Right lobe of liver (tissue), 6 donors: ENCODE measurements around the gene PTPRT. TPM values are rescaled to one million over a fixed set of nuclear protein-coding genes. Genes with fewer than 3 reads are reported as not detected.
A peak's percentile ranks its signal among the peaks of the same experiment; 100 is the strongest.

Experiments
- ATAC-seq, 4 donors: fragments of 200-7000 bp; cut with Tn5 transposase; one replicate each; pipeline ENCODE4 v1.9.1; 2020; ENCODE audit warnings: mild to moderate bottlenecking in 4 of 4, moderate library complexity in 4 of 4
- DNase-seq, 3 donors: peaks; one replicate each; pipeline ENCODE4 v3.0.0-alpha.2; 2020
- H3K27ac ChIP-seq, 3 donors: fragments of 200-600 bp; one replicate each; pipeline ENCODE4 v1.8.0; 2022
- H3K27me3 ChIP-seq, 2 donors: fragments of 200-600 bp; one replicate each; pipeline ENCODE4 v1.8.0; 2022
- H3K36me3 ChIP-seq, 4 donors: fragments of 200-600 bp; sonication (generic) in 1 of 4; one replicate each; pipeline versions ENCODE4 v1.5.1 to v1.8.0; 2017 to 2022; ENCODE audit warnings: control low read depth in 1 of 4
- H3K4me1 ChIP-seq, 4 donors: fragments of 200-600 bp; sonication (generic) in 1 of 4; one replicate each; pipeline versions ENCODE4 v1.5.1 to v1.8.0; 2017 to 2022; ENCODE audit warnings: control low read depth in 1 of 4
- H3K4me3 ChIP-seq, 3 donors: fragments of 200-600 bp; one replicate each; pipeline ENCODE4 v1.8.0; 2022
- H3K9me3 ChIP-seq, 4 donors: fragments of 200-600 bp; sonication (generic) in 1 of 4; one replicate each; pipeline versions ENCODE4 v1.5.1 to v1.8.0; 2017 to 2022; ENCODE audit warnings: control low read depth in 1 of 4
- CTCF ChIP-seq, 4 donors: fragments of 200-600 bp in 3 of 4; fragments of 450-650 bp in 1 of 4; IDR thresholded peaks; one replicate each; pipeline versions ENCODE4 v1.5.1 to v1.8.0; 2016 to 2022; ENCODE audit warnings: antibody characterized with exemption in 4 of 4, mild to moderate bottlenecking in 2 of 4
- POLR2A ChIP-seq: fragments of 450-650 bp; IDR thresholded peaks from one replicate; pipeline ENCODE4 v1.6.1; 2017; ENCODE audit warnings: antibody characterized with exemption, mild to moderate bottlenecking
- WGBS: methylation state at CpG from one replicate; pipeline ENCODE4 v1.1.6; 2018; ENCODE audit warnings: low coverage, low lambda C conversion rate; ENCODE audit not compliant: insufficient coverage; ENCODE audit errors: missing lambda C conversion rate; 5-methylcytosine and 5-hydroxymethylcytosine counted together
- intact Hi-C, 2 donors: fragments of 100-400 bp; cut with DNase I; formaldehyde crosslinking; loops; one replicate each; pipeline versions ENCODE4 v1.11.2 to v1.14.1; 2022
- total RNA-seq, 6 experiments: library from RNA; depleted of rRNA in 2 of 6; stranded (reverse); fragments of >200 nt in 2 of 6; fragmentation: NEBNext Ultra II Directional in 3 of 6; extraction: Animal tissue kit (Norgen Biotek cat#: 25700) in 3 of 6; gene quantifications; one replicate each; pipeline versions ENCODE4 v1.1.0 to v1.2.4, GENCODE V29; 2016 to 2023
- donor health status: DM: no; HTN: yes; CAD: no.
- donor health status: DM: no; HTN: no; CAD: no.
- donor health status: DM: no; HTN: no; CAD: no.
- donor health status: DM: no; HTN: yes; CAD: no.
- donor health status: DM: no; HTN: yes; CAD: no.

Gene PTPRT
- total RNA-seq, 6 experiments from 2014 or later: 0.18 to 1.0 (median 0.51) TPM

- Histone ChIP-seq H3K9me3 (no peaks in the 10 kb centered on the region), H3K27me3 (no peaks in the 10 kb centered on the region), H3K36me3 (no peaks in the 10 kb centered on the region), H3K4me3 (no peak overlapping the region), H3K4me1 (no peaks in the 10 kb centered on the region), H3K27ac (no peak overlapping the region)
- intact Hi-C loops: no loop called here
- ATAC-seq: no peak
- WGBS: 51% methylated on average over 3 of the region's 3 CpGs
- TF ChIP-seq POLR2A: no peak
- TF ChIP-seq CTCF (IDR thresholded peaks at IDR 0.05): no peak
- DNase-seq: no peak
These were observed 788.1 kb downstream of the PTPRT start for GRCh38 chr20:42401613-42402012.

GRCh38 chr20:42399802-42400201 lies 789.9 kb downstream of the PTPRT start:
- intact Hi-C loops: no loop called here
- H3K36me3 ChIP-seq: no peaks in the 10 kb centered on the region
- TF ChIP-seq POLR2A: no peak
- no peak for TF ChIP-seq CTCF (IDR thresholded peaks at IDR 0.05)
- no peaks in the 10 kb centered on the region for H3K4me1 ChIP-seq
- ATAC-seq: no peak
- no peak overlapping the region for H3K4me3 ChIP-seq
- no peak for DNase-seq
- no peaks in the 10 kb centered on the region for H3K9me3 ChIP-seq
- no peak overlapping the region for H3K27ac ChIP-seq
- no peaks in the 10 kb centered on the region for H3K27me3 ChIP-seq
- 64% methylated on average over 3 of the region's 3 CpGs for WGBS

GRCh38 chr20:42392442-42392841 lies 797.3 kb downstream of the PTPRT start:
- DNase-seq (no peak), ATAC-seq (peak in 2 of 4 donors; percentile 40 to 58)
- TF ChIP-seq POLR2A (no peak), CTCF (IDR thresholded peaks at IDR 0.05) (no peak)
- Histone ChIP-seq H3K27ac (no peak overlapping the region), H3K36me3 (no peaks in the 10 kb centered on the region), H3K4me3 (no peak overlapping the region), H3K9me3 (no peaks in the 10 kb centered on the region), H3K27me3 (no peaks in the 10 kb centered on the region), H3K4me1 (no peaks in the 10 kb centered on the region)
- WGBS: 22% methylated on average over 2 of the region's 2 CpGs
- intact Hi-C loops: no loop called here

GRCh38 chr20:42391807-42392206 lies 797.9 kb downstream of the PTPRT start:
- TF ChIP-seq CTCF (IDR thresholded peaks at IDR 0.05) (no peak), POLR2A (no peak)
- ATAC-seq: peak in 1 of 4 donors; percentile 32
- no peak overlapping the region for H3K4me3 ChIP-seq
- H3K36me3 ChIP-seq: no peaks in the 10 kb centered on the region
- no peak overlapping the region for H3K27ac ChIP-seq
- no peaks in the 10 kb centered on the region for H3K9me3 ChIP-seq
- no peaks in the 10 kb centered on the region for H3K4me1 ChIP-seq
- DNase-seq: no peak
- 41% methylated on average over 3 of the region's 3 CpGs for WGBS
- H3K27me3 ChIP-seq: no peaks in the 10 kb centered on the region
- intact Hi-C loops: no loop called here

GRCh38 chr20:42380287-42380686 lies 809.4 kb downstream of the PTPRT start:
- H3K36me3 ChIP-seq: no peaks in the 10 kb centered on the region
- intact Hi-C loops: no loop called here
- 50% methylated on average over 1 of the region's 4 CpGs for WGBS
- H3K27me3 ChIP-seq: no peaks in the 10 kb centered on the region
- no peaks in the 10 kb centered on the region for H3K9me3 ChIP-seq
- H3K4me1 ChIP-seq: no peaks in the 10 kb centered on the region
- ATAC-seq (peak in 3 of 4 donors; percentile 29 to 60 (median 57)), DNase-seq (no peak)
- H3K27ac ChIP-seq: no peak overlapping the region
- TF ChIP-seq CTCF (IDR thresholded peaks at IDR 0.05) (no peak), POLR2A (no peak)
- H3K4me3 ChIP-seq: no peak overlapping the region
